K562 (cell line): ENCODE results near the gene ANKRD13A. TPM values are rescaled to one million over a fixed set of nuclear protein-coding genes. Genes with fewer than 3 reads are reported as not detected.

Experiments
- ESRRB ChIP-seq: fragments of 250-450 bp; sonication (Bioruptor Pico); IDR thresholded peaks from 2 replicates; pipeline ENCODE4 v1.5.0; 2020; ENCODE audit warnings: mild to moderate bottlenecking, moderate library complexity, borderline replicate concordance
- FOXJ2 ChIP-seq: fragments of 200-800 bp; sonication (Bioruptor generic); IDR thresholded peaks from 2 replicates; pipeline ENCODE4 v1.6.1; 2016; ENCODE audit warnings: missing genetic modification characterization, missing compliant biosample characterization
- HNRNPUL1 ChIP-seq: fragments of 200-400 bp; formaldehyde crosslinking; IDR thresholded peaks from 2 replicates; pipeline ENCODE4 v1.6.1; 2017; ENCODE audit warnings: low read length
- KDM2B ChIP-seq: fragments of 250-450 bp; sonication (Bioruptor Pico); IDR thresholded peaks from 2 replicates; pipeline ENCODE4 v1.8.0; 2021; ENCODE audit warnings: mild to moderate bottlenecking, moderate library complexity
- MCM5 ChIP-seq: fragments of 450-650 bp; IDR thresholded peaks from 2 replicates; pipeline ENCODE4 v1.6.1; 2016; ENCODE audit warnings: low read depth
- MCM7 ChIP-seq, 2 experiments: fragments of 450-650 bp; IDR thresholded peaks; 2 replicates each; pipeline ENCODE4 v1.6.1; 2016 to 2018
- NR2C2 ChIP-seq, 2 experiments: fragments of 200-800 bp in 1 of 2; sonication (Bioruptor generic) in 1 of 2; sonication (generic) in 1 of 2; formaldehyde crosslinking in 1 of 2; IDR thresholded peaks; 2 replicates each; pipeline versions ENCODE4 v1.6.1 to v1.8.0; 2016 to 2022; ENCODE audit warnings: mild to moderate bottlenecking in 1 of 2, missing compliant biosample characterization in 1 of 2, missing genetic modification characterization in 1 of 2, missing genetic modification reagents in 1 of 2
- NR2F6 ChIP-seq: fragments of 450-650 bp; formaldehyde crosslinking; IDR thresholded peaks from 2 replicates; pipeline ENCODE4 v1.4.0; 2020; ENCODE audit warnings: mild to moderate bottlenecking
- NR3C1 ChIP-seq: sonication (generic); formaldehyde crosslinking; IDR thresholded peaks from 2 replicates; pipeline ENCODE4 v1.8.1; 2022; ENCODE audit warnings: missing genetic modification reagents
- PPARD ChIP-seq: fragments of 250-450 bp; sonication (Bioruptor Pico); IDR thresholded peaks from 2 replicates; pipeline ENCODE4 v1.8.0; 2022; ENCODE audit warnings: inconsistent platforms, mild to moderate bottlenecking, moderate library complexity
- SMARCE1 ChIP-seq: fragments of 450-650 bp; IDR thresholded peaks from 2 replicates; pipeline ENCODE4 v1.7.1; 2016; ENCODE audit warnings: mild to moderate bottlenecking
- SRSF7 ChIP-seq: fragments of 200-400 bp; formaldehyde crosslinking; optimal IDR thresholded peaks from 2 replicates; pipeline ENCODE3; 2017; ENCODE audit warnings: mild to moderate bottlenecking, low read depth, low read length
- TCF3 ChIP-seq: sonication (generic); formaldehyde crosslinking; IDR thresholded peaks from 2 replicates; pipeline ENCODE4 v1.4.0; 2020; ENCODE audit warnings: mild to moderate bottlenecking, missing genetic modification reagents
- ZBTB34 ChIP-seq: fragments of 250-450 bp; sonication (Bioruptor Pico); IDR thresholded peaks from 2 replicates; pipeline ENCODE4 v1.8.0; 2021; ENCODE audit warnings: mild to moderate bottlenecking, moderate library complexity
- ZC3H11A ChIP-seq: IDR thresholded peaks from 2 replicates; pipeline ENCODE4 v1.6.1; 2012; ENCODE audit warnings: low read depth, low read length, improper control_type of control experiment
- ZKSCAN8 ChIP-seq: fragments of 200-800 bp; sonication (Bioruptor generic); IDR thresholded peaks from 2 replicates; pipeline ENCODE4 v1.6.1; 2016; ENCODE audit warnings: missing genetic modification characterization, missing compliant biosample characterization
- ZNF12 ChIP-seq: sonication (generic); formaldehyde crosslinking; IDR thresholded peaks from 2 replicates; pipeline ENCODE4 v1.4.0; 2020; ENCODE audit warnings: mild to moderate bottlenecking, missing genetic modification reagents
- ZNF143 ChIP-seq: sonication (generic); formaldehyde crosslinking; IDR thresholded peaks from 2 replicates; pipeline ENCODE4 v1.9.0; 2022; ENCODE audit warnings: mild to moderate bottlenecking, missing genetic modification reagents
- ZNF318 ChIP-seq, 2 experiments: fragments of 450-650 bp; IDR thresholded peaks; 2 replicates each; pipeline ENCODE4 v1.6.1; 2016; ENCODE audit warnings: mild to moderate bottlenecking in 2 of 2, borderline replicate concordance in 1 of 2, low read depth in 1 of 2, moderate library complexity in 1 of 2
- ZNF445 ChIP-seq: fragments of 250-450 bp; sonication (Bioruptor Pico); IDR thresholded peaks from 2 replicates; pipeline ENCODE4 v1.4.0; 2020; ENCODE audit warnings: low read depth, mild to moderate bottlenecking, moderate library complexity
- ZNF696 ChIP-seq: fragments of 250-450 bp; sonication (Bioruptor Pico); conservative IDR thresholded peaks from 2 replicates; pipeline ENCODE4 v1.4.0; 2020; ENCODE audit warnings: mild to moderate bottlenecking, moderate library complexity
- polyA plus RNA-seq, 8 experiments: library from polyadenylated mRNA; depleted of rRNA in 4 of 8; stranded (reverse) in 5 of 8; unstranded in 3 of 8; fragments of >200 nt; fragmentation: Nextera tagmentation in 2 of 8; fragmentation: Illumina TruSeq in 1 of 8; extraction: Ambion mirVana in 2 of 8; extraction: Trizol in 1 of 8; gene quantifications; 2 replicates each; pipeline versions ENCODE4 v1.2.1 to v1.2.3, GENCODE V29; 2011 to 2014; ENCODE audit warnings: inconsistent platforms in 1 of 8, missing spikeins in 1 of 8
- total RNA-seq, 7 experiments: library from RNA; depleted of rRNA in 6 of 7; stranded (reverse); fragments of >200 nt in 6 of 7; fragmentation: Illumina TruSeq in 2 of 7; extraction: Trizol in 2 of 7; gene quantifications; 2 replicates each; pipeline versions ENCODE4 v1.2.1 to v1.2.3, GENCODE V29; 2011 to 2021; ENCODE audit warnings: low replicate concordance in 1 of 7

Gene ANKRD13A
- total and polyA plus RNA-seq, 9 of the 15 experiments (the other 6 are each of a cell fraction or from before 2014, with no cell fraction given) = 5.0 to 55.0 (median 41.5) TPM

- no peak for TF ChIP-seq MCM5
- no peak for TF ChIP-seq MCM7 (IDR thresholded peaks at IDR 0.05)
- TF ChIP-seq ZNF12 (CRISPR knock-in tag) = no peak
- no peak; the same call in 1 of the 2 replicates for TF ChIP-seq SMARCE1
- TF ChIP-seq NR2F6 (CRISPR knock-in tag) = no peak
- TF ChIP-seq ESRRB = no peak
- TF ChIP-seq KDM2B (CRISPR knock-in tag) = no peak
- no peak for TF ChIP-seq ZNF143 (CRISPR knock-in tag)
- TF ChIP-seq ZNF696 = no peak
- no peak for TF ChIP-seq FOXJ2
- TF ChIP-seq TCF3 (CRISPR knock-in tag) = no peak
- peak; percentile 78 for TF ChIP-seq NR2C2 (CRISPR knock-in tag; IDR thresholded peaks at IDR 0.05)
- TF ChIP-seq NR2C2 (tag; IDR thresholded peaks at IDR 0.05) = peak; percentile 86
- TF ChIP-seq ZNF318 (IDR thresholded peaks at IDR 0.05; ENCODE audit: borderline replicate concordance in 1 of 2, low read depth in 1 of 2) = no peak
- TF ChIP-seq ZC3H11A = no peak
- no peak for TF ChIP-seq HNRNPUL1
- no peak for TF ChIP-seq PPARD (CRISPR knock-in tag)
- TF ChIP-seq NR3C1 (CRISPR knock-in tag) = no peak
- TF ChIP-seq ZNF445 = no peak
- TF ChIP-seq ZKSCAN8 = no peak
- no peak for TF ChIP-seq SRSF7
- TF ChIP-seq ZBTB34 (CRISPR knock-in tag) = no peak
These were observed at the start of gene ANKRD13A (continued) for GRCh38 chr12:109998904-109999648.
